Endothelial cell (in vitro differentiated cells): Measurements from ENCODE around the gene EPG5. TPM values are rescaled to one million over a fixed set of nuclear protein-coding genes. Genes with fewer than 3 reads are reported as not detected.

Experiments used
- DNase-seq: peaks from one replicate; pipeline ENCODE4 v3.0.0; 2021; ENCODE audit warnings: low spot score
- H3K27ac Mint-ChIP-seq: one replicate; pipeline ENCODE4 v1.8.0; 2021; ENCODE audit warnings: mixed read lengths, inconsistent platforms; ENCODE audit not compliant: unreplicated experiment
- H3K27me3 Mint-ChIP-seq: one replicate; pipeline ENCODE4 v1.8.0; 2021; ENCODE audit warnings: mild to moderate bottlenecking, moderate library complexity, mixed read lengths, inconsistent platforms; ENCODE audit not compliant: unreplicated experiment
- H3K36me3 Mint-ChIP-seq: one replicate; pipeline ENCODE4 v1.8.0; 2021; ENCODE audit warnings: mild to moderate bottlenecking, low read depth, mixed read lengths, inconsistent platforms; ENCODE audit not compliant: unreplicated experiment
- H3K4me1 Mint-ChIP-seq: one replicate; pipeline ENCODE4 v1.8.0; 2021; ENCODE audit warnings: mild to moderate bottlenecking, mixed read lengths, inconsistent platforms; ENCODE audit not compliant: unreplicated experiment
- H3K4me3 Mint-ChIP-seq: one replicate; pipeline ENCODE4 v1.8.0; 2021; ENCODE audit warnings: mild to moderate bottlenecking, mixed read lengths, inconsistent platforms; ENCODE audit not compliant: unreplicated experiment
- H3K9me3 Mint-ChIP-seq: one replicate; pipeline ENCODE4 v1.8.0; 2021; ENCODE audit warnings: mixed read lengths, inconsistent platforms; ENCODE audit not compliant: unreplicated experiment
- total RNA-seq: library from RNA; stranded (reverse); fragmentation: NEBNext Ultra II Directional; extraction: Animal tissue kit (Norgen Biotek cat#: 25700); gene quantifications from one replicate; pipeline ENCODE4 v1.2.1, GENCODE V29; 2021; ENCODE audit not compliant: unreplicated experiment
- TF ChIP-seq, protein P1 (sequence below): fragments of 200-600 bp; sonication (generic); IDR thresholded peaks from one replicate; pipeline ENCODE4 v1.5.0; 2021; ENCODE audit warnings: antibody characterized with exemption; ENCODE audit not compliant: unreplicated experiment

Gene EPG5
- total RNA-seq, 1 donor from 2014 or later: 26.1 TPM

DNA sequence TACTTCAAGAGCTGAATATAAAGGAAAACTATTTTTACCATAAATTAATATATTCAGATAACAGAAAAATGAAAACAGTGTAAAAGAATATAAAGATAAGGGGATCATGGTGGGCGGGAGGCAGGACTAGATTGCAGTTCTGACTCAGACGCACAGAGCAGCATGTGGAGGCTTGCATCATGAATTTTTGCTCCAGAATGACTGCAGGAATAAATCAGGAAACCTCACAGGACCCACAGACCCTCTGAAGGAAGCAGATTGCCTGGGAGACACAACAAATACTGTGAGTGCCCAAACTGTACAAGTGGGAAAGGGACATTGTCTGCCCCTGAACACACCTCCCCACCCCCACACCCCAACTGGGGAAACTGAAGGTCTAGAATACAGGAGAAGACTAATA lies 160.9 kb downstream of the EPG5 start:
- Mint-ChIP-seq H3K4me1 (peaks cover 10% of the 10 kb centered on the region), H3K9me3 (peaks cover 13% of the 10 kb centered on the region), H3K27ac (peak overlapping the region; percentile 80), H3K4me3 (no peak overlapping the region), H3K36me3 (peaks cover 13% of the 10 kb centered on the region), H3K27me3 (no peaks in the 10 kb centered on the region)
- TF ChIP-seq, protein P1, sequence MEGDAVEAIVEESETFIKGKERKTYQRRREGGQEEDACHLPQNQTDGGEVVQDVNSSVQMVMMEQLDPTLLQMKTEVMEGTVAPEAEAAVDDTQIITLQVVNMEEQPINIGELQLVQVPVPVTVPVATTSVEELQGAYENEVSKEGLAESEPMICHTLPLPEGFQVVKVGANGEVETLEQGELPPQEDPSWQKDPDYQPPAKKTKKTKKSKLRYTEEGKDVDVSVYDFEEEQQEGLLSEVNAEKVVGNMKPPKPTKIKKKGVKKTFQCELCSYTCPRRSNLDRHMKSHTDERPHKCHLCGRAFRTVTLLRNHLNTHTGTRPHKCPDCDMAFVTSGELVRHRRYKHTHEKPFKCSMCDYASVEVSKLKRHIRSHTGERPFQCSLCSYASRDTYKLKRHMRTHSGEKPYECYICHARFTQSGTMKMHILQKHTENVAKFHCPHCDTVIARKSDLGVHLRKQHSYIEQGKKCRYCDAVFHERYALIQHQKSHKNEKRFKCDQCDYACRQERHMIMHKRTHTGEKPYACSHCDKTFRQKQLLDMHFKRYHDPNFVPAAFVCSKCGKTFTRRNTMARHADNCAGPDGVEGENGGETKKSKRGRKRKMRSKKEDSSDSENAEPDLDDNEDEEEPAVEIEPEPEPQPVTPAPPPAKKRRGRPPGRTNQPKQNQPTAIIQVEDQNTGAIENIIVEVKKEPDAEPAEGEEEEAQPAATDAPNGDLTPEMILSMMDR: no peak
- DNase-seq: no peak

- Mint-ChIP-seq H3K9me3 (peaks cover 16% of the 10 kb centered on the region), H3K4me1 (peaks cover 10% of the 10 kb centered on the region), H3K4me3 (no peak overlapping the region), H3K27me3 (peaks cover 3% of the 10 kb centered on the region), H3K36me3 (peaks cover 18% of the 10 kb centered on the region), H3K27ac (no peak overlapping the region)
- TF ChIP-seq, protein P1: no peak
- no peak for DNase-seq
Measured at GRCh38 chr18:45805551-45805950, 161.6 kb downstream of the EPG5 start.

GRCh38 chr18:45802814-45803492 lies 164.2 kb downstream of the EPG5 start:
- Mint-ChIP-seq H3K9me3 (peaks cover 24% of the 10 kb centered on the region), H3K4me3 (peak overlapping the region; percentile 32), H3K27ac (no peak overlapping the region), H3K27me3 (peaks cover 4% of the 10 kb centered on the region), H3K36me3 (peaks cover 27% of the 10 kb centered on the region), H3K4me1 (peaks cover 10% of the 10 kb centered on the region)
- TF ChIP-seq, protein P1: no peak
- no peak for DNase-seq

DNA sequence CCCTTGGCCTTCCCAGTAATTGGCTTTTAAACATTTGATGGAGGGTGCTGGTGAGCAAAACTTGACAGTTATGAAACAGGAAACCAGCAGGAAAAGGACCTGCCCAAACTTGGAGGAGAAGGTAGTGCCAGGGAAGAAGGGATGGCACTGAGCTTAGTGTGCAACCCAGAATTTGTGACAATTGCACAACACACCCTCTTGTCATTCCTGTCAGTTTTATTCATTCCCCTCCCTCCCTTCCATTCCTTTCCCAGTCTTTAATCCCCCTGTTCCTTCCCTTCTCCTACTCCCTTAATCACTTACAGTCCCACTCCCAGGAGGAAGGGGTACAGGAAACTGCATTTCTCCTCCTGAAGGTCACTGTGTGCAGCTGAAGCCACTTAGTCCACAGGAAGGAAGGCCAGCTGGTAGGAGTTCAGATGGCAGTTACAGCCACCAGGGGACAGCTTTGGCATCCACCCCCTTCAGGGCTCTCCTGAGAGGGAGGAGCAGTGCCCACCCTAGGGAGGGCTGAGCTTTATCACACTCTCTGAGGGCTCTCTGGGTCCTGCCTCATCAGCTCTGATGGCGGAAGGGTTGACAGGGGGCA lies 165.6 kb downstream of the EPG5 start:
- peaks cover 27% of the 10 kb centered on the region for H3K36me3 Mint-ChIP-seq
- peaks cover 7% of the 10 kb centered on the region for H3K4me1 Mint-ChIP-seq
- H3K27ac Mint-ChIP-seq: no peak overlapping the region
- H3K27me3 Mint-ChIP-seq: peaks cover 4% of the 10 kb centered on the region
- peaks cover 24% of the 10 kb centered on the region for H3K9me3 Mint-ChIP-seq
- DNase-seq: no peak
- TF ChIP-seq, protein P1: no peak
- H3K4me3 Mint-ChIP-seq: no peak overlapping the region

Other genes starting within 250 kb of the EPG5 start
- 0.36 TPM for gene SLC14A1, start 243.1 kb downstream of the EPG5 start, total RNA-seq
- 2.7 TPM for gene SIGLEC15, start 141.7 kb downstream of the EPG5 start, total RNA-seq
- gene PSTPIP2, start 104.9 kb upstream of the EPG5 start, total RNA-seq: 7.8 TPM
- gene ATP5F1A, start 131.0 kb upstream of the EPG5 start, total RNA-seq: 457 TPM
- 44.9 TPM for gene HAUS1, start 137.1 kb upstream of the EPG5 start, total RNA-seq